C4-2B (cell line): Measurements from ENCODE around the gene CFAP74.

Experiments
- CTCF ChIP-seq: fragments of 450-650 bp; conservative IDR thresholded peaks from 2 replicates; pipeline ENCODE4 v1.5.1; 2017; ENCODE audit warnings: mild to moderate bottlenecking
- ZFX ChIP-seq: fragments of 450-650 bp; IDR thresholded peaks from 2 replicates; pipeline ENCODE4 v1.6.1; 2017

- no peak for TF ChIP-seq CTCF
- TF ChIP-seq ZFX: no peak
Observed at GRCh38 chr1:1938613-1939295, 64.8 kb downstream of the CFAP74 start.
